IMR-90 (cell line): ENCODE measurements around the gene WDR11.

Experiments used
- POLR2A ChIP-seq: IDR thresholded peaks from 2 replicates; pipeline ENCODE4 v1.6.1; 2012; ENCODE audit warnings: mild to moderate bottlenecking, low read depth, low read length
- TF ChIP-seq, protein P1 (sequence below): conservative IDR thresholded peaks from 2 replicates; pipeline ENCODE4 v1.5.1; 2012; ENCODE audit warnings: mild to moderate bottlenecking, low read depth, low read length, improper control_type of control experiment

DNA sequence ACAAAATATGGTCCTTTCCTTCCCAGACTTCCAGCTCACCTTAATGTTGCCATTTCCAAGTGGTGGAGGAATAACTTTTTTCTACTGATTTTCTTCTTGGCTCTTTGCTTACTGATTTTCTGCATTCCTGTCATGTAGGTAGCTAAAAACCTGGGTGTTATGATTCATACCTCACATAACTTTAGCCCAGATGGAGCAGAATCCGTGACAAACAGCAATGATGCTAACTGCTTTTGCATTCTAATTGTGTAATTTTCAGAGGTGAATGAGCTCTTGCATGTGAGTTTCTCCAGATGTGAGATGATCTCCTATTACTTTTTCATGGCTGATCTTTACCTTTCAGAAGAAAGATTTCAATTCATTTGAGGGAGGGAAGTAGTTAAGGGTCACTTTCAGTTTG lies 43.4 kb downstream of the WDR11 start:
- no peak for TF ChIP-seq POLR2A
- TF ChIP-seq, protein P1, sequence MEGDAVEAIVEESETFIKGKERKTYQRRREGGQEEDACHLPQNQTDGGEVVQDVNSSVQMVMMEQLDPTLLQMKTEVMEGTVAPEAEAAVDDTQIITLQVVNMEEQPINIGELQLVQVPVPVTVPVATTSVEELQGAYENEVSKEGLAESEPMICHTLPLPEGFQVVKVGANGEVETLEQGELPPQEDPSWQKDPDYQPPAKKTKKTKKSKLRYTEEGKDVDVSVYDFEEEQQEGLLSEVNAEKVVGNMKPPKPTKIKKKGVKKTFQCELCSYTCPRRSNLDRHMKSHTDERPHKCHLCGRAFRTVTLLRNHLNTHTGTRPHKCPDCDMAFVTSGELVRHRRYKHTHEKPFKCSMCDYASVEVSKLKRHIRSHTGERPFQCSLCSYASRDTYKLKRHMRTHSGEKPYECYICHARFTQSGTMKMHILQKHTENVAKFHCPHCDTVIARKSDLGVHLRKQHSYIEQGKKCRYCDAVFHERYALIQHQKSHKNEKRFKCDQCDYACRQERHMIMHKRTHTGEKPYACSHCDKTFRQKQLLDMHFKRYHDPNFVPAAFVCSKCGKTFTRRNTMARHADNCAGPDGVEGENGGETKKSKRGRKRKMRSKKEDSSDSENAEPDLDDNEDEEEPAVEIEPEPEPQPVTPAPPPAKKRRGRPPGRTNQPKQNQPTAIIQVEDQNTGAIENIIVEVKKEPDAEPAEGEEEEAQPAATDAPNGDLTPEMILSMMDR, result no peak
